ENCODE results near the gene SLC38A8. TPM values are rescaled to one million over a fixed set of nuclear protein-coding genes. Genes with fewer than 3 reads are reported as not detected.

SLC38A8 gene
- total RNA-seq, 1 experiment from 2014 or later, result 0.35 TPM

DNA sequence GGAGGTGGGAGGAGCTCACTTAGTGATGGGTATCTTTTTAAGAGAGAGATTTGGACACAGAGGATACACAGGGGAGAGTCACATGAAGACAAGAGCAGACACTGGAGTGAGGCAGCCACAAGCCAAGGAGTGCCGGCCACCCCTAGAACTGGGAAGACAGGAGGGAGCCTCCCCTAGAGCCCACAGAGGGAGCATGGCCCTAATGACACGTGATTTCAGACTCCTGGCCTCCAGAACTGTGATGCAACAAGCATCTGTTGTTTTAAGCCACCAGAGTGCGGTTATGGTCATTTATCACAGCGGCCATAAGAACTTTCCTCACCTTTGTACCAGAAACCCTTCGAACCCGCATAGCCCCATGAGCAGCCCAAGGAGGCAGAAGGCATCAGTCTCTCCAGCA, 33.3 kb downstream of the SLC38A8 start:
- no CpG with 5 or more reads among the region's 6 CpGs for WGBS (ENCODE audit: extremely low coverage, insufficient read length, low lambda C conversion rate)
- H3K4me1 Mint-ChIP-seq, result peaks cover 2% of the 10 kb centered on the region in 2 experiments; a peak in 2 of 4 replicates
- H3K27ac ChIP-seq (ENCODE audit: insufficient read length, low read depth, low read length), result no peak overlapping the region
- H3K4me3 Mint-ChIP-seq, result no peak overlapping the region
- H4K20me1 ChIP-seq (ENCODE audit: control insufficient read depth, insufficient read depth, insufficient read length), result no peaks in the 10 kb centered on the region
- no peak overlapping the region for H3K18ac ChIP-seq (ENCODE audit: insufficient read length, low read depth, low read length)
- H3K56ac ChIP-seq (ENCODE audit: insufficient read length, low read depth, low read length), result no peak overlapping the region
- H4K5ac ChIP-seq (ENCODE audit: insufficient read length, low read depth, low read length), result no peak overlapping the region
- H3K9ac ChIP-seq (ENCODE audit: extremely low read depth, insufficient read length, low read length), result no peak overlapping the region
- H3K4me2 ChIP-seq (ENCODE audit: insufficient read depth, insufficient read length, low read length), result no peak overlapping the region
- peaks cover 17% of the 10 kb centered on the region for H3K27me3 Mint-ChIP-seq (ENCODE audit: low read depth)
- H2BK12ac ChIP-seq (ENCODE audit: insufficient read length, low read depth, low read length), result no peak overlapping the region
- no peaks in the 10 kb centered on the region for H3K4me1 ChIP-seq (ENCODE audit: insufficient read depth, low read length)
- H3K14ac ChIP-seq (ENCODE audit: insufficient read depth, low read length), result no peak overlapping the region
- H2BK15ac ChIP-seq (ENCODE audit: low read depth, low read length), result no peak overlapping the region
- no peaks in the 10 kb centered on the region for H3K79me1 ChIP-seq (ENCODE audit: insufficient read depth, low read depth, low read length, poor library complexity, severe bottlenecking)
- H3K9me3 Mint-ChIP-seq, result no peaks in the 10 kb centered on the region
- H3K27ac Mint-ChIP-seq, result no peak overlapping the region
- no peaks in the 10 kb centered on the region for H3K79me2 ChIP-seq (ENCODE audit: insufficient read depth, low read length)
- no peak overlapping the region for H4K91ac ChIP-seq (ENCODE audit: insufficient read length, low read depth, low read length)
- TF ChIP-seq, protein P1, sequence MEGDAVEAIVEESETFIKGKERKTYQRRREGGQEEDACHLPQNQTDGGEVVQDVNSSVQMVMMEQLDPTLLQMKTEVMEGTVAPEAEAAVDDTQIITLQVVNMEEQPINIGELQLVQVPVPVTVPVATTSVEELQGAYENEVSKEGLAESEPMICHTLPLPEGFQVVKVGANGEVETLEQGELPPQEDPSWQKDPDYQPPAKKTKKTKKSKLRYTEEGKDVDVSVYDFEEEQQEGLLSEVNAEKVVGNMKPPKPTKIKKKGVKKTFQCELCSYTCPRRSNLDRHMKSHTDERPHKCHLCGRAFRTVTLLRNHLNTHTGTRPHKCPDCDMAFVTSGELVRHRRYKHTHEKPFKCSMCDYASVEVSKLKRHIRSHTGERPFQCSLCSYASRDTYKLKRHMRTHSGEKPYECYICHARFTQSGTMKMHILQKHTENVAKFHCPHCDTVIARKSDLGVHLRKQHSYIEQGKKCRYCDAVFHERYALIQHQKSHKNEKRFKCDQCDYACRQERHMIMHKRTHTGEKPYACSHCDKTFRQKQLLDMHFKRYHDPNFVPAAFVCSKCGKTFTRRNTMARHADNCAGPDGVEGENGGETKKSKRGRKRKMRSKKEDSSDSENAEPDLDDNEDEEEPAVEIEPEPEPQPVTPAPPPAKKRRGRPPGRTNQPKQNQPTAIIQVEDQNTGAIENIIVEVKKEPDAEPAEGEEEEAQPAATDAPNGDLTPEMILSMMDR (conservative IDR thresholded peaks at IDR 0.05), result no peak
- H2BK120ac ChIP-seq (ENCODE audit: low read depth, low read length, poor library complexity, severe bottlenecking), result no peak overlapping the region
- H3K23me2 ChIP-seq (ENCODE audit: insufficient read length, low read depth, low read length, poor library complexity, severe bottlenecking), result no peaks in the 10 kb centered on the region
- H3K27me3 ChIP-seq (ENCODE audit: insufficient read depth, low read length), result no peaks in the 10 kb centered on the region
- no peaks in the 10 kb centered on the region for H3K36me3 Mint-ChIP-seq (ENCODE audit: insufficient read depth in 1 of 3, low read depth in 3 of 3)
- no peaks in the 10 kb centered on the region for H3K9me3 ChIP-seq (ENCODE audit: control insufficient read depth, low read depth, low read length)
- no peak overlapping the region for H4K8ac ChIP-seq (replicated peaks; ENCODE audit: insufficient read length, low read depth, low read length)
- no peak for DNase-seq
- H3T11ph ChIP-seq (ENCODE audit: low read length), result no peak overlapping the region
- H2AFZ ChIP-seq (ENCODE audit: low read length), result no peak overlapping the region
- H3K4ac ChIP-seq (ENCODE audit: low read depth, low read length), result no peak overlapping the region
- H3K23ac ChIP-seq (ENCODE audit: insufficient read length, low read depth, low read length), result no peak overlapping the region
- no peak overlapping the region for H2BK5ac ChIP-seq (ENCODE audit: insufficient read length, low read length)
- H2AK5ac ChIP-seq (ENCODE audit: insufficient read length, low read length), result no peak overlapping the region
- no peak overlapping the region for H2BK20ac ChIP-seq (ENCODE audit: low read depth, low read length, poor library complexity, severe bottlenecking)
